HG02852 (cell line): Measurements from ENCODE around the gene CHCHD6.
A peak's percentile ranks its signal among the peaks of the same experiment; 100 is the strongest.

ENCODE experiments used
- ATAC-seq: cut with Tn5 transposase; IDR thresholded peaks from one replicate; pipeline ENCODE4 v1.9.1; 2021; ENCODE audit warnings: mild to moderate bottlenecking, moderate library complexity; ENCODE audit not compliant: unreplicated experiment

The CHCHD6 gene

GRCh38 chr3:126703512-126704493 is at the start of gene CHCHD6:
CHCHD6 (plus strand) TSS chr3:126704240; CDS start chr3:126704313, 73 bp downstream.
- ATAC-seq = peak; percentile 98

- ATAC-seq = no peak
These were observed 49.3 kb upstream of the CHCHD6 start, which contains the start of gene TXNRD3 for GRCh38 chr3:126654571-126655383. TXNRD3 (minus strand) TSS chr3:126655124.

GRCh38 chr3:126655887-126656286 is 48.2 kb upstream of the CHCHD6 start:
- no peak for ATAC-seq

DNA sequence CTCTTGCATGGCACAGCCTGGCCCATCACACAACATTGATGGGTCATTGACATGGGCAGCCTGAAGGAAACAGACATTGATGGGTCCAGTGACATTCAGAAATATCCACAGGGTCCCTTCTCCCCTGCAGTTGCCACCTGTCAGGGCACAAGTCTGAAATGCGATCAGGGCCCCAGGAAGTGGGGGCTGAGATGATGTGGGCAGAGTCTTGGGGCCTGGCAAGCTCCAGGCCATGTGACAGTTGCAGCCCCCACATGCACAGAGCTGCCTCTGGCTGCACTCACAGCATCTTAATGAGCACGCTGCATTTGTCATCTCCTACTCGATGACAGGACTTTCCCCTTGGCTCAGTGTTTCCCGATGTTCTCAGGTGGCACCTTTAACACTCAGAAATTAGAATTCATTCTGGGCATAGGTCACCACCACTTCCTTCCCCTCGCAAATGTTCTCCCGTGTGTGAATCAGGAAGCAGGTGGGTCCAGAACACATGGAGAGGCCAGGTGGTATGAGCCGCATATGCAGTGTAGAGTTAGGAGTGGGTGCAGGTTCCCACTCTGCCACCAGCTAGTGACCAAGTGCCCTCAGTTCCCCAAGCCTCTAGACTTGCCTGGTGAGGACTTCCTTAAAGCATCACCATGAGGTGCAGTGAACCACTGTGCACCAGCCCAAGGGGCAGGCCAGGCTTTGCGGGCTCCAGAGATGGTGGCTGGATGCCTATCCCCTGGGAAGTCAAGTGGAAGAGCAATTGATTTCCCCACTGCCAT is 47.5 kb upstream of the CHCHD6 start:
- ATAC-seq = no peak

- no peak for ATAC-seq
These were observed 46.1 kb upstream of the CHCHD6 start for GRCh38 chr3:126657901-126658300.

- no peak for ATAC-seq
These were observed 45.5 kb upstream of the CHCHD6 start for GRCh38 chr3:126658584-126658983.

DNA sequence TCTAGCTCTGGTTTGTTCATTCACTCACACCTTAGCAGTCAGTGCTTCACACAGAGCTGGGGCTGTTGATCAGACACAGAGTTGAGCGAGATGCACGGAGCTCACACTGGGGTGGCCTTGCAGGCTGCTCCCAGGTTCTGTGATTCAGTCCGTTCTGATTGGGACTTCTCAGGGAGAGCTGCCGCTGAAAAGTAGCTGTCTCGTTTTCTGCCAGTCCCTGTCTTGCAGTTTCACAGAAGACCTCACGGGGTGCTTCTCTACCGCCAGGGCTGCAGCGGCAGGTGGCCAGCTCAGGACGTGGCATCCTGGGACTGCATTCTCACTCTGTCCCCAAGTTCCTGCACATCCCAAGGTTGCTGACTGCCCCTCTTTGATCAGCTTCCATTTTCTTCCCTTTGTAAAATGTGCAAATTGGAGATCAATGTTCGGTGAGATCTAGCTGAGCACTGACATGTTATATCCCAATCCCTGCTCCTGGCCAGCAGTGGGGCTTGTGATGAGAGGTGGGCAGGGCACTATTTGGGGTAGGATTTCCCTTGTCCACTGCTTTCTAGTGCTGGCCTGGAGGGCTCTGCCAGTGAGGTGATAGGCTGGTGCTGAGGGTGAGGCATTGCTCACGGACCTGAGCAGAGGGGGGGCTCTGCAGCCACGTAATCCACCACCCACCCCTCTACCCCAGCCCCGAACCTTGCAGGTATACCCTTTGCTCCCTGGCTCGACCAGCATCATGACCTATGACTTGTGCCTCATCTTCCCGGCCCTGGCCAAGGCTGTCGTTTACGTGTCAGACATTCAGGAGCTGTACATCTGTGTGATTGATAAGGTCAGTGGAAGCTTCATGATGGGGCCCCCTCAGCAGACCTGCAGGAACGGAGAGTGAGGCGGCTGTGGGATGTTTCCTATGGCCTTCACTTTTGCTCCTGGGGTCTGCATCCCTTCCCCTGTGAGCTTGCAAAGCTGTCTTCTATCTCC is 43.8 kb upstream of the CHCHD6 start:
- ATAC-seq = no peak

DNA sequence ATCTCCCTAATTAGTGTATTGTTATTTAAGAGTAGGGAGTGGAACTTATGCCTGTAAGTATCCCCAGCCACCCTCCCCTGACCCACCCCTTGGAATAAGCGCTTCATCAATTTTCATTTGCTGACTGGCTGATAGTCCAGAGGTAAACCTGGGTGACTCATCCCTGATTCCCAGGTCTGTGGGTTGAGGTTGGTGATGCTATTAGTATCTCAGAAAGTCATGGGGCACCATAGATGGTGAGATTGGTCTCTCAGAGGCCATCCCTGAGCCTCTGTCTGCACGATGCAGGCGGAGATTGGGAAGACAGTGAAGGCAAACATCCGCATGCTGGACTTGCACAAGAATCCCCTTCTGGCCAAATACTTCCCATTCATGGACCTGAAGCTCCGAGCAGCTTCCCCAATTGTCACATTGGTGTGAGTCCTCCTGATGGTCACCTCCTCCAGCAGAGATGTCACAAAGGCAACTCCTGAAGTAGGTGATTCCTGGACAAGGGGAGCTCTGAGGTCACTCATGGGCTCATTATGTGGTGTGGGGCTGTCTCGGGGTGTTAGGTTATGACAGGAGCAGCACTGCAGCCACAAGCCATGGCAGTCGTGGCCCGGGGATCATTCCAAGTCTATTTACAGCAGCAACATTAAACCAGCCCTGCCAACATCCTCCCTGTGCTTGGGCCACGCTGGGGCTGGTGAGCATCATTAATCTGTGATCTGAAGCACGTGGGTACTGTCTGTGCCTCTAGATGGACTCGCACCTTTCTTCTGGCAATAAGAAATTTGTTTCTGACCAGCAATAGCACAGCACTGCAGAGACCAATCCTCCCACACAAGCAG is 42.3 kb upstream of the CHCHD6 start:
- ATAC-seq = no peak

- no peak for ATAC-seq
These were observed 40.8 kb upstream of the CHCHD6 start for GRCh38 chr3:126663257-126663656.

GRCh38 chr3:126663750-126664149 is 40.3 kb upstream of the CHCHD6 start:
- no peak for ATAC-seq

DNA sequence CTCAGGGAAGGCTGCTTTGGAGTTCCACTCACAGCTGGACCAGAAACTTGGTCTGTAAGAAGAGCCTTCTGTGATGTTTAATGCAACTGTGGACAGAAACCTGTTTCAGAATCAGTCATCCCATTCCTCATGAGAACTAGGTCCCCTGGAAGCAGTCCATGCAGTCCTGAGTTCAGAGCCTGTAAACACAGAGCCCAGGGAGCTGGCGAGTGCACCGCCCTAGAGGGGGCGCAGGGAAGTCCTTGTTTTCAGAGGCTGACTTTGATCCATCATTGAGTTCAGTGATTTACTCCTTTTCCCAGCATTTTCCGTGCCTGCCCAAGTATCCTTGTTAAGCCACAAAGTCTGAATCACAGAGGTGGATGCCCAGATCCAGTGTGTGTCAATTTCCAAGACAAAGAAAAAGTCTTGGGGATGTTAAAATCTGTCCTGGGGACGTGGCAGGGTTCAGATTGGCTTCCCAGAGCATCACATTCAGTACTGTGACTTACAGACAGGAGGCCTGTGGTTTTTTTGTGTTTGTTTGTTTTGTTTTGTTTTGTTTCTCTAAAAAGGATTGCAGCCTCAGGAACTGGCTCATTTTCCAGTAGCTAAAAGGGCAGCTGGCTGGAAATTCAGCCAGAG is 39.3 kb upstream of the CHCHD6 start:
- no peak for ATAC-seq

DNA sequence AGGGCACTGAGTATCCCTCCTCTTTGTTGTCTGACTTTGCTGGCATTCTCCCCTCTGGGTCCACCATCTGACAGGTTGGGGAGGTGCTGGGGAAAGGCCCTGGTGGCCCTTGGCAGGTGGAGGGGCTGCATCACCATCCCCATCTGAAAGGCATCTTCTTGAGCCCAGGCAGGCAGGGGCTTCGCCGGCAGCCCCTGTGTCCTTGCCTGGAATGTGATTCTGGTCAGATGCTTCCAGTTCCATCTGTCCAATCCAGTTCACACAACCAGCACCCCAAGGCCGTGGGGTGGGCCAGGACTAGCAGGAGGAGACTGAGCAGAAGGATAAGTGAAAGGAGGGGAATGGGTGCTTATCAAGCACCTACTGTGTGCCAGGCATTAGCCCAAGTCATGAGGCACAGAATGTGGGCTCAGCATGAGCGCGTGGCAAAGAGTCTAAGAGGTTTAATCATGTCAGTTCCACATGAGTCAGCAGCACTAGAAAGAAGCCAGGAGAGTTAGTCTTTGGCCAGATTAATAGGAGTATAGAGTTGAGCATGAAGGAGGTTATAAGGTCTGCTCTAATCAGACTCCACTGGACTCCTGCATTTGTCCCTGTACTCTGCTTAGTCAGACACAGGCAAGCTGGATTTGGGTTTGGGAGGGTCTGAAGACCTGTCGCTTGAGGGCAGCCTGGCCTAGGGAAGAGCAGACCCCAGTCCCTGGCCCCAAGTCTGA is 38.7 kb upstream of the CHCHD6 start:
- ATAC-seq = no peak

- no peak for ATAC-seq
These were observed 37.9 kb upstream of the CHCHD6 start for GRCh38 chr3:126665959-126666657.

DNA sequence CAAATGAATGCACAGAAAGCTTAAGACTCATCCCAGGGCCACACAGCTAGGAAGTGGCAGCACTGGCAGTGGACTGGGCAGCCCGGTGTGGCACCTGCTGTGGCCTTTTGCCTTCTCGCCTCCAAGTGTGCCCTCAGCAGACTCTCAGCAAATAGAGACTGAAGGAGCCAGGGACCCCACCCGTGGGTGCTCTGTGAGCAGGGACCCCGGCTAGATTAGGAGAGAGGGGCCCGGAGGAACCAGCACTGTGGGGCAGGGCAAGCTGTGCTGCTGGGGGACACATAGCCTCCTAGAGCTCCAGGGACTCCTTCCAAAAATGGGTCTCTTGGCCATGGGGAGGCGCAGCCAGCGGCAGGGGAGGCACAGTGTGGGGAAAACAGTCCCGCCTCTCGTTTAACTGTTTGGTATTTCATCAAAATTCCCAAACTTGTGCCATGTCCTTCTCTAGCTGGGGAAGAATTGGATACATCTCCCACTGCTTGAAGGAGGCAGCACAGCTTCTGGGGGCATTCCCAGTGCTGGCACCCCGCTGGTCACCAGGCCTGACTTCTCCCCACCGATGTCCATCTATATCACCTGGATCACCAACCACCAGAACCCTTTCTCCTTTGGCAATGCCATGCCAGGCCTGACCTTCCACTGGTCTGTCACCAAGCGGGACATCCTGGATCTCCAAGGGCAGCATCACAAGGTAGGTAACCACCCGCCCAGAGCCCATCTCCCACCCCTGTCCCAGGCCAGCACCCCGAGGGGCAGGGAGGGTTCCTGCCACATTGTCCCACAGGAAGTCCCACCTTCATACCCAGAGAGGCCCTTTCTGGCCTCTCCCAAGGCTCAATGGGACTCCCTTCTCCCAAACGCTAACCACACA is 37.1 kb upstream of the CHCHD6 start:
- no peak for ATAC-seq

DNA sequence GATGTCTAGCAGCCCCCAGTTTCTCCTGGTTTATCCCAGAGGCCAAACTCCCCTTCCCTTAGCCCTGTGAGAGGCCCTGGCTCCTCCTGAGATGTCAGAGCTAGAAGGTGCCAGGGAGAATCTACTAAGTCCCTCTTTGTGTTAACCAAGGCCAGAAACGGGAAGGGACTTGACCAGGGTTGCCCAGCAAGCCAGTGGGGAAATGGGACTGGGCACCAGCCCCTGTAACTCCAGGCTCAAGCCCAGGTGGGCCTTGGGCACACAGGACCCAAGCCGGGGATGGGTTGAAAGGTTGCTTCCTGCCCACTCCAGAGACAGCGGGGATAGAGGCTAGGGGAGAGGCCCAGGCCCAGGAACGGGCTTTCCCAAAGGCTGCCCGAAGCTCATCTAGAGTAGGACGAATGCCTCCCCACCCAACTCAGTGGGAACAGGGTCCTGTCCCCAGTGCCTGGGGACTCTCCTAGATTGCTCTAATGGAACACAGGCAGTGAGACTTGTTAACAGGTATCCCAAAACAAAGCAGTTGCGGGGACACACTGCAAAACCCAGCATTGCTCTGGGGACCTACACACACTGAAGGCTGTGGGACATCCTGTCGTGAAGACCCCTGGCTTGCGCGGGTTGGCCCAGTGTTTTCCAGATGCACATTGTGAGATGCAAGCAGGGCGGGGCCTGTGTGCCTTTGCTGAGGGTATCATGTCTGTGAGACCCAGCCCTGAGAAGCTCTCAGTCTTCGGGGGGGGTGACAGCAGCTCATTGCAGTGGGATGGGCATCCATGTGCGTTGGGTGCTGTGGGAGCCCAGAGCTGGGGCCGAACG is 36.2 kb upstream of the CHCHD6 start:
- ATAC-seq = no peak
